PFSK-1 (cell line): ENCODE measurements around the gene SHD.

Experiments used
- FOXP2 ChIP-seq: optimal IDR thresholded peaks from 2 replicates; pipeline ENCODE3; 2011; ENCODE audit warnings: borderline replicate concordance, control low read depth, inconsistent platforms; ENCODE audit not compliant: insufficient read depth; ENCODE audit errors: extremely low read length, extremely low read depth
- POLR2AphosphoS5 ChIP-seq: IDR thresholded peaks from 2 replicates; pipeline ENCODE4 v1.6.1; 2012; ENCODE audit warnings: low read depth, mild to moderate bottlenecking, control low read depth, low read length, moderate library complexity
- SIN3A ChIP-seq: IDR thresholded peaks from 2 replicates; pipeline ENCODE4 v1.6.1; 2012; ENCODE audit warnings: mild to moderate bottlenecking, low read length, moderate library complexity, borderline replicate concordance; ENCODE audit not compliant: insufficient read depth
- TAF1 ChIP-seq: IDR thresholded peaks from 2 replicates; pipeline ENCODE4 v1.6.1; 2012; ENCODE audit warnings: low read length, control low read depth, borderline replicate concordance; ENCODE audit not compliant: insufficient read depth
- TF ChIP-seq, protein P1 (sequence below), 2 experiments: IDR thresholded peaks; 2 replicates each; pipeline versions ENCODE4 v1.6.1 to v1.8.0; 2011 to 2012; ENCODE audit warnings: low read depth in 2 of 2, low read length in 2 of 2, control low read depth in 1 of 2, inconsistent platforms in 1 of 2, mild to moderate bottlenecking in 1 of 2, moderate library complexity in 1 of 2; ENCODE audit not compliant: insufficient read depth in 1 of 2

The SHD gene

DNA sequence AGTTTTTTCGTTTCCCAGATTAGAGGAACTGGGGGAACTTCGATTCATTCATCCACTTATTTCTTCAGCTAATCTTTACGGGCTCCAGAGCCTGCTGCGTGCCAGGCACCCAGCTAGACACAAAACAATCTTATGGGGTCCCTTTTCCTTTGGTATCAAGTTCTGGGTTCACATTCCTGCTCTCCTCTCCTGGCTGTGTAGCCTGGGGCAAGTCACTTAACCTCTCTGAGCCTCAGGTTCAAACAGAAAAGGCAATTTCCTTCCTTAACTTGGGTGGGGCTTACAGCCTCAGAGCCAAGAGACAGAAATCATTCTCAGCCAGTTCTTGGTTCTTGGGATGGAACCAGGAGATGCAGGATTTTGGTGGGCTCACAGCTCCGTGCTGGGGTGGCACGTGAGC is 5.9 kb downstream of the SHD start:
- no peak for TF ChIP-seq FOXP2
- TF ChIP-seq POLR2AphosphoS5, result no peak
- no peak for TF ChIP-seq SIN3A
- TF ChIP-seq, protein P1, sequence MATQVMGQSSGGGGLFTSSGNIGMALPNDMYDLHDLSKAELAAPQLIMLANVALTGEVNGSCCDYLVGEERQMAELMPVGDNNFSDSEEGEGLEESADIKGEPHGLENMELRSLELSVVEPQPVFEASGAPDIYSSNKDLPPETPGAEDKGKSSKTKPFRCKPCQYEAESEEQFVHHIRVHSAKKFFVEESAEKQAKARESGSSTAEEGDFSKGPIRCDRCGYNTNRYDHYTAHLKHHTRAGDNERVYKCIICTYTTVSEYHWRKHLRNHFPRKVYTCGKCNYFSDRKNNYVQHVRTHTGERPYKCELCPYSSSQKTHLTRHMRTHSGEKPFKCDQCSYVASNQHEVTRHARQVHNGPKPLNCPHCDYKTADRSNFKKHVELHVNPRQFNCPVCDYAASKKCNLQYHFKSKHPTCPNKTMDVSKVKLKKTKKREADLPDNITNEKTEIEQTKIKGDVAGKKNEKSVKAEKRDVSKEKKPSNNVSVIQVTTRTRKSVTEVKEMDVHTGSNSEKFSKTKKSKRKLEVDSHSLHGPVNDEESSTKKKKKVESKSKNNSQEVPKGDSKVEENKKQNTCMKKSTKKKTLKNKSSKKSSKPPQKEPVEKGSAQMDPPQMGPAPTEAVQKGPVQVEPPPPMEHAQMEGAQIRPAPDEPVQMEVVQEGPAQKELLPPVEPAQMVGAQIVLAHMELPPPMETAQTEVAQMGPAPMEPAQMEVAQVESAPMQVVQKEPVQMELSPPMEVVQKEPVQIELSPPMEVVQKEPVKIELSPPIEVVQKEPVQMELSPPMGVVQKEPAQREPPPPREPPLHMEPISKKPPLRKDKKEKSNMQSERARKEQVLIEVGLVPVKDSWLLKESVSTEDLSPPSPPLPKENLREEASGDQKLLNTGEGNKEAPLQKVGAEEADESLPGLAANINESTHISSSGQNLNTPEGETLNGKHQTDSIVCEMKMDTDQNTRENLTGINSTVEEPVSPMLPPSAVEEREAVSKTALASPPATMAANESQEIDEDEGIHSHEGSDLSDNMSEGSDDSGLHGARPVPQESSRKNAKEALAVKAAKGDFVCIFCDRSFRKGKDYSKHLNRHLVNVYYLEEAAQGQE (IDR thresholded peaks at IDR 0.05; ENCODE audit: insufficient read depth in 1 of 2, low read depth in 2 of 2, low read length in 2 of 2), result no peak
- no peak for TF ChIP-seq TAF1

DNA sequence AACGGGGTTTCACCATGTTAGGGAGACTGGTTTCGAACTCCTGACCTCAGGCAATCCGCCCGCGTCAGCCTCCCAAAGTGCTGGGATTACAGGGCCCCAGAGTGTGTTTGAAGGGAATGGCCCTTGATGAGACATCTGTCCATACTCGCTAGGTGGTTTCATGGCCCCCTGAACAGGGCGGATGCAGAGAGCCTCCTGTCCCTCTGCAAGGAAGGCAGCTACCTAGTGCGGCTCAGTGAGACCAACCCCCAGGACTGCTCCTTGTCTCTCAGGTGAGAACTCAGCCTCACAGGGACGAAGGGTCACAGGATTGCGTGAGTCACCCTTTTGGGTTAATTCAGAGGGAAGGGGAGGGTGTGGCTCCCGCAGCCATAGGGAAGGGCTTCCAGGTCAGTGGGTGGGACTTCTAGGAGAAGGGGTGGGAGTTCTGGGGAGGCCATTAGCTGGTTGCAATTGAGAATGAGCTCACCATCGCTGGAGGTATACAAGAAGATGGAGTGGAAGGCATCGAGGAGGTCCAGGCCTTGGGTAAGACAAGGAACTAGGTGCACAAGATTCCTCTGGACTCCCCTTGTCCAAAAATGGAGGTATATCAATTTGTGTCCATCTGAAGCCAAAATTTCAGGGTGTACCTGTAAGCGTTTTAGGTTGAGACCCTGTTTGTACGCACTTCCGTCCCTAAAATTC is 9.2 kb downstream of the SHD start:
- TF ChIP-seq TAF1 (no peak), SIN3A (no peak), FOXP2 (no peak), POLR2AphosphoS5 (no peak)
- TF ChIP-seq, protein P1 (IDR thresholded peaks at IDR 0.05; ENCODE audit: insufficient read depth in 1 of 2, low read depth in 2 of 2, low read length in 2 of 2), result no peak

DNA sequence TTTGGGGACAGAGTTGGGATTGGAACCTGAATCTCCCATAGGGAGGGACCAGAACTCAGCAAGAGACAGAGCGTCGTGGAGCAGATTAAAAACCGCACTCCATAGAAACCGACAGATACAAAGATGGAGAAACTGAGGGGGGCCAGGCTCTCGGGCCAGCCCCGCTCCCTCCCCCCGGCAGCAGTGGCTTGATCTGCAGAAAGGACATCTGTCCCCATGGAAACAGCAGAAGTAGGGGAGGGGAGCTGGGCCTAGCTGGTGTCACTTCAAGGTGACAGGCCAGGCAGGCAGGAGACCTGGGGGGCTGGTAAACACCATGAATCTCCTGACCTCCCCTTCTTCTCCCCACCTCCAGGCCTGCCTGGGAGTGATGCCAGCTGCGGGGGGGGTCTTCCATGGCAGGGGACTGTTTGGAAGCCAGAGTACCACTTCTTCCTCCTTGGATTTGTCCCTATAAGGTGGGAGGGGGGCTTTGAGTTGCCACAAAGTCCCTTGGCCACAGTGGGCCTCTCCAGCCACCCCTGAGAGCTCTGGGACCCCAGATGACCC is 12.2 kb downstream of the SHD start:
- TF ChIP-seq SIN3A (no peak), POLR2AphosphoS5 (no peak), FOXP2 (no peak), TAF1 (no peak)
- TF ChIP-seq, protein P1 (IDR thresholded peaks at IDR 0.05; ENCODE audit: insufficient read depth in 1 of 2, low read depth in 2 of 2, low read length in 2 of 2), result no peak

DNA sequence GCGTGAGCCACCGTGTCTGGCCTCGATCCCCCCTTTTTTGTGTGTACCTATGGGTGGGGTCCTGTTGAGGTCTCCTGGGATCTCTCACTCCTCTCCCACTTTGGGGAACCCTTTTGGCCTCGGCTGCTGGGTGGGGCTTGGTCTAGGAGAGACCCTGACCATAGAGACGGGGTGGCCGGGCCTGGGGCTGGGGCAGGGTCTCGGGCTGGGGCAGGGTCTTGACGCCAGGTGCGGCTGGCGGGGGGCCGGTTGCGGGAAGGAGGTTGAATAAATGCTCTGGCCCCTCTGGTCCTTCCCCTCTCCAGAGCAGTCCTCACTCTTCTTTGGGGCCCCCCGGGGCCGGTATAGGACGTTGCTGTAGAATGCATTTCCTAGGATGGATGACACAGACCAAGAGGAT is 13.4 kb downstream of the SHD start:
- no peak for TF ChIP-seq SIN3A
- TF ChIP-seq, protein P1 (IDR thresholded peaks at IDR 0.05; ENCODE audit: insufficient read depth in 1 of 2, low read depth in 2 of 2, low read length in 2 of 2), result no peak
- no peak for TF ChIP-seq TAF1
- no peak for TF ChIP-seq POLR2AphosphoS5
